DLD1 (cell line): ENCODE measurements around the gene MLPH.
"Not testable (repeated sequence)": the region's sequence is repeated elsewhere in the genome, so short reads cannot be mapped to it uniquely, and the experiment has no call there.

Experiments used
- in situ Hi-C: cut with HindIII; loops from 2 replicates; pipeline ENCODE4 v1.10.0; 2017; ENCODE audit warnings: low sequenced_read_pairs

MLPH gene

DNA sequence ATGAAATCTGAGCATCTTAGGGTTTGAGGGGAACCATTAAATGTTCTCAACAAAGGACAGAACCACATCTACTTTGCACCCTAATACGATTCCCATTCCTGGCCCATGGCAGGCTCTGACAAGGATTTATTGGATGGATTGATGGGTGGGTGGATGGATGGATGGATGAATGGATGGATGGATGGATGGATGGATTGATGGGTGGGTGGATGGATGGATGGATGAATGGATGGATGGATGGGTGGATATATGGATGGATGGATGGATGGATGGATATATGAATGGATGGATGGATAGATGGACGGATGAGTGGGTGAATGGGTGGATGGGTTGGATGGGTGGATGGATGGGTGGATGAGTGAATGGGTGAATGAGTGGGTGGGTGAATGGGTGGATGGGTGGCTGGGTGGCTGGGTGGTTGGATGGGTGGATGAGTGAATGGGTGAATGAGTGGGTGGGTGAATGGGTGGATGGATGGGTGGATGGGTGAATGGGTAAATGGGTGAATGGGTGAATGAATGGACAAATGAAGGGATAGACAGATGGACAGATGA lies 29.6 kb upstream of the MLPH start:
- in situ Hi-C loops, result no loop called here

DNA sequence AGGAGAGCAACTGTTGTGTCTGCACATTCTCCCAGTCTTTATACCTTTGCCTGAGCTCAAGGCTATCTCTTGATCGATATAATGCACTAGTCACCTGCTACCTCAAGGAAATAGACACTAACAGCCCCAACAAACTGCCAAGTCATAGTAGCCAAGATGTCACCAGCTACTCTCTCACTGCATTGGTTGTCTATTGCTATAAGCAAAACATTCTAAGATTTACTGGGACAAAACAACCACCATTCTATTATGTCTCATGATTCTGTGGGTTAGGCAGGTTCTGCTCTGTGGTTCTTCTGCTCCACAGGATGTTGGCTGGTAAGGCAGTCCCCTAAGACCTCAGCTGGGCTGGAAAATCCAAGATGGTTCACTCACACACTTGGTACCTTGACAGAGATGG lies 28.5 kb upstream of the MLPH start:
- in situ Hi-C loops, result no loop called here

GRCh38 chr2:237459226-237459625 lies 27.8 kb upstream of the MLPH start:
- in situ Hi-C loops, result no loop called here

DNA sequence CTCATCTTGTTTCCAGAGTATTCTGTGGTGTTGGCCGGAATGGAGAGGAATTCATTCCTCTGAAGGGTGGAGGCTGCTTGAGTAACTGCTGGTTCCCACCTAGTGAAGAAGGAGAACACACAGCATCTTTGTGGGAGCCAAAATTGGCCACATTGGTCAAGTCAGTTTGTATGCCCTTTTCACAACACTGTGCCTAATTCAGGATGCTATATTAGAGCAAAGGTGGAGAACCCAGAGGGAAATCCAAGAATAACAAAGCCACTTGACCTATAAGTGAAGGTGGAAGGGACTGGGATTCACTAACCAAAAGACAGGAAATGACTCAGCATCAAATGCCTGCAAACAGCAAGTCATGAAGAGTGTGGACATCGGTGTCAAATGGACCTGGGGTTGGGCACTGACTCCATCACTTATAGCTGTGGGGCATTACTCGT lies 27.3 kb upstream of the MLPH start:
- in situ Hi-C loops, result no loop called here

- in situ Hi-C loops, result no loop called here
These were observed 22.2 kb upstream of the MLPH start for GRCh38 chr2:237464757-237465391.

DNA sequence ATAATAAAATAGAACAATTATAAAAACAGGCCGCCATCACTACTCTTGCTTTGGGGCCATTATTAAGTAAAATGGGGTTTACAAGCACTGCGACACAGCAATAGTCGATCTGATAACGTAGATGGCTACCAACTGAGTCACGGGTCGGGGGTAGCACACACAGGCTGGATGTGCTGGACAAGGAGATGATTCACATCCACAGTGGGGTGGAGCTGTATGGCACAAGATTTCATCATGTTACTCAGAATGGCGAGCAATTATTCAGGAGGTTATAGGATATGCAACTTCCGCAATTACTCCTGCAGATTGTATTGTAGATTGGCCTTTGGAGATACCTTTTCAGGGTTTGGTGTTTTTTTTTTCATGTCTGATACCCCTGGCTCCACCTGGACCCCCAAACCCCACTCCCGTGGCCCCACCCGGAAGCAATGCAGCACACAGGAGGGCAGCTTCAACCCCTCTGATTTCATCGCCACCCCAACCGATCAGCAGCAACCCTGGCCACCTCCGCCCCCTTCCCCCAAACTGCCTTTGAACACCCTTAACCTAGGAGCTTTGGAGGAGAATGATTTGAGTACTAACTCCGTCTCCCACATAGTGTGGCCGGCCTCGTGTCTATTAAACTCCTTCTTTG lies 21.4 kb upstream of the MLPH start:
- in situ Hi-C loops, result no loop called here

GRCh38 chr2:237466211-237466610 lies 20.8 kb upstream of the MLPH start:
- in situ Hi-C loops, result no loop called here

- in situ Hi-C loops, result no loop called here
These were observed 19.4 kb upstream of the MLPH start for GRCh38 chr2:237467447-237468179.

GRCh38 chr2:237469410-237469809 lies 17.6 kb upstream of the MLPH start:
- in situ Hi-C loops, result not testable (repeated sequence)

GRCh38 chr2:237469849-237470248 lies 17.2 kb upstream of the MLPH start:
- in situ Hi-C loops, result no loop called here

GRCh38 chr2:237470914-237471313 lies 16.1 kb upstream of the MLPH start:
- in situ Hi-C loops, result no loop called here

DNA sequence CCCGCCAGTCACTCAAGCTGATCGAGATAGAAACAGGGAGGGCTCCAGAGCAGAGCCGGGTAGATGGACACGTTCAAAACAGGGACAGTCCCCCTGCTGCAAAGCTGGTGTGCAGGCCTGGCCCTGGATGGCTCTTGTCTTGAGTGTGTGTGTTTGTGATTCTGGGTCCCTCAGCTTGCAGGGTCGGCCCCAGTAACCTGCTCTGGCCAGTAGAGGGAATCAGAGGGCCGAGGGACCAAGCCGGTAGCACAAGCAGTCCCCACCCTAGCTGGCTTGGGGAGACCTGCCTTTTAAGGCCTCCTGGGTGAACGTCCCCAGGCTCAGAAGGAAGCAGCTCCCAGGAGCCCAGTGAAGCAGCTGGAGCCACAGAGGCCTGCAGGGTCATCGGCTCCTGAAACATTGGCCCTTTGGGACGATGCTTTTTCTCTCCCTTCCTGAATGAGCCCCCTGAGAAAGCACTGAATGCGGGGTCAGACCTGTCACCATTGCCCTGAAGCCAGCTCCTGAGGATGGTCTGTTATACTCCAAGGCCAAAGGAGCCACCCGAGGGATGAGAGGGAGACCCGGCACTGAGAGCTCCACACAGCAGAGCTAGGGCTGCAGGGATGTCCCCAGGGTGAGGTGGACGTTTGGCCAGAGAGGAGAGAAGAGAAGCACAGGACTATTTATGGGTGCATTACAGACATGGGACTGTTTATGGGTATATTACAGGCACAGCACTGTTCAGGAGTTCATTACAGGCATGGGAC lies 15.4 kb upstream of the MLPH start:
- in situ Hi-C loops, result no loop called here

GRCh38 chr2:237472187-237472712 lies 14.8 kb upstream of the MLPH start:
- in situ Hi-C loops, result no loop called here

- in situ Hi-C loops, result no loop called here
These were observed 13.9 kb upstream of the MLPH start for GRCh38 chr2:237472909-237473877.

GRCh38 chr2:237473878-237474441 lies 13.1 kb upstream of the MLPH start:
- in situ Hi-C loops, result no loop called here

DNA sequence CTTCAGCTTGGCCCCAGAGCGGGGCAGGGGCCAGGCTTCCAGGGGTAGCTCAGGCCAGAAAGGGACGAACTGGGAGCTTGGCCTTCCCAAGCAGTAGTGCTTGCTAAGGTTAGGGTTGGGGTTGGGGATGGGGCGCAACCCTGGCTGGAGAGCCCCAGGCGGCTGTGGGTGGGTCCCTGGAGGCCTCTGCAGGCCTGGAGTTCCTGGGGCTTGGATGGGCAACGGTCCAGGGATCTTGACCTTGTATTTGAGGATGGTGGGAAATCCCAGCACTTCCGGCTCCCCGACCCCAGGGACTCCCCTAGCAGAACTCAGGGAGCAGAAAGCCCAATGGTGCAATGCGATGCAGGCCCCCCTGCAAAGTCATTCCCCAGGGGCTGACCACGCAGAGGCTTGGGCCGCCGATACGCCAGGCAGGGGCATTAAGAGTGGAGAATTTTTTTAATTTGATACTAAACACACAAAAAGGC lies 12.6 kb upstream of the MLPH start:
- in situ Hi-C loops, result no loop called here

DNA sequence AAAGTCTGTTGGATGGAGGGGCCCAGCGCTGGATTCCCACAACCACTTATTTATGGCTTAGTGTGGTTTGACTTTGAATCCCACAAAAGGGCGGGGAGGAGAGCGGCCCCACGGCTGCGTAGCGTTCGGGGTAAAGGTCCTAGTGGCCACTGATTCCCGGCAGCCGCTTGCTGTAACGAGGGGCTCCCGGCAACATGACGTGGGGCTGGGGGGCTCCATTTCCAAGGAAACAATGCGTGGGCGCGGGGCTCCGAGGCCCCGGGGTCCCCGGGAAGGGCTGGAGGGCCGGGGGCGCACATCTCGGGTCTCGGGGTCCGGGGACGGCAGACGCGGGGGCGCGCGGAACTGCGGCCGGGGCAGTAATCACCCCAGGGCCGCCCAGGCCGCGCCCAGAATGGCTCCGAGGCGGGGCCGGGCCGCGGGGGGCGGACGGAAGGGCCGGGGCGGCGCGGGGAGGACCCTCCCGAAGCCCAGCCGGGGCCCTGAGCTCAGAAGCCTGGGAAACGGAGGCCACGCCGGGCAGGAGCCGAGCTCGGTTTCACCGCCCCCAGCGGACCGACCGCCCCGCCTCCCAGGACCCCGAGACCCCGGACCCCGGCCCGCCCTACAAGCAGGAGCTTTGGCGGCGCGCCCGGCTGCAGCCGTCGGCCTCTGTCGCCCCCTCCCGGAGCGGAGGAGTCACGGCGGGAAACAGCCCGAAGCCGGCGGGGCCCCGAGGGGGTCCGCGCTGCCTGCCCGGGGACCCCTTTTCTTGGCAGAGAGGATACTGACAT lies 11.9 kb upstream of the MLPH start:
- in situ Hi-C loops, result no loop called here

- in situ Hi-C loops, result no loop called here
These were observed 11.3 kb upstream of the MLPH start for GRCh38 chr2:237475704-237476141.
